ENCODE results near the gene SLC35F6.

- TF ChIP-seq CTCF (IDR thresholded peaks at IDR 0.05) (no peak), POLR2AphosphoS5 (IDR thresholded peaks at IDR 0.05) (no peak), POLR2A (IDR thresholded peaks at IDR 0.05) (no peak), EP300 (IDR thresholded peaks at IDR 0.05) (no peak)
These were observed 33.3 kb upstream of the SLC35F6 start for GRCh38 chr2:26730549-26731344.

All from suprapubic skin (tissue), 4 donors.